Endothelial cell of umbilical vein (primary cell): ENCODE measurements around the gene PRPF40B. TPM values are rescaled to one million over a fixed set of nuclear protein-coding genes. Genes with fewer than 3 reads are reported as not detected.
A peak's percentile ranks its signal among the peaks of the same experiment; 100 is the strongest.

Experiments
- BruUV-seq: library from RNA; stranded (reverse); fragments of 400-500 nt; replicated peaks from 2 replicates; lab custom pipeline; 2021; lab: Mats Ljungman, UMichigan
- CTCF ChIA-PET: fragments of 300-600, 350-600 bp; sonication (Branson Sonifier 250); formaldehyde crosslinking; loops from one replicate; lab custom pipeline; 2021; ENCODE audit warnings: antibody characterized with exemption, inconsistent platforms; lab: Charles Lee
- POLR2A ChIA-PET: fragments of 300-600, 350-600 bp; sonication (Branson Sonifier 250); formaldehyde crosslinking; loops from one replicate; lab custom pipeline; 2021; ENCODE audit warnings: antibody characterized with exemption, inconsistent platforms; lab: Charles Lee
- DNase-seq: peaks from one replicate; pipeline ENCODE4 v3.0.0-alpha.2; 2011; ENCODE audit warnings: low read depth, low spot score
- FAIRE-seq: peaks from 2 replicates; lab custom pipeline; 2011; peaks lifted over from hg19 to GRCh38; lab: Jason Lieb, UNC
- H2AFZ ChIP-seq: 2 replicates; pipeline ENCODE4 v1.6.0; 2012; ENCODE audit warnings: low read depth, low read length, control low read depth, inconsistent platforms
- H3K27ac ChIP-seq: 2 replicates; pipeline ENCODE4 v1.5.1; 2011; ENCODE audit warnings: low read depth, mild to moderate bottlenecking, control low read depth, low read length, moderate library complexity; ENCODE audit not compliant: insufficient read depth
- H3K27me3 ChIP-seq, 2 experiments: 2 replicates each; pipeline versions ENCODE4 v1.6.0 to v1.6.1; 2011; ENCODE audit warnings: low read length in 2 of 2, mixed read lengths in 1 of 2; ENCODE audit not compliant: control insufficient read depth in 2 of 2, insufficient read depth in 2 of 2
- H3K36me3 ChIP-seq, 2 experiments: 2 replicates in 1 of 2; 3 replicates in 1 of 2; pipeline ENCODE4 v1.5.1; 2011; ENCODE audit warnings: low read length in 2 of 2, mild to moderate bottlenecking in 1 of 2, moderate library complexity in 1 of 2; ENCODE audit not compliant: control insufficient read depth in 2 of 2, insufficient read depth in 2 of 2; ENCODE audit errors: extremely low read depth in 1 of 2
- H3K4me1 ChIP-seq: 3 replicates; pipeline ENCODE4 v1.5.1; 2011; ENCODE audit warnings: mild to moderate bottlenecking, low read length; ENCODE audit not compliant: control insufficient read depth, insufficient read depth; ENCODE audit errors: extremely low read depth
- H3K4me2 ChIP-seq: 2 replicates; pipeline ENCODE4 v1.6.1; 2011; ENCODE audit warnings: low read length, control low read depth, mixed read lengths; ENCODE audit not compliant: insufficient read depth
- H3K4me3 ChIP-seq, 3 experiments: fragments of 200-600 bp in 1 of 3; sonication (generic), shearing (Covaris generic) in 1 of 3; replicated peaks in 1 of 3; 2 replicates each; pipeline ENCODE4 v1.5.1; 2011 to 2016; ENCODE audit warnings: control low read depth in 3 of 3, low read length in 3 of 3, mild to moderate bottlenecking in 2 of 3, inconsistent platforms in 1 of 3, low read depth in 1 of 3, moderate library complexity in 1 of 3; ENCODE audit not compliant: insufficient read depth in 1 of 3
- H3K79me2 ChIP-seq: 2 replicates; pipeline ENCODE4 v1.6.0; 2012; ENCODE audit warnings: low read length, inconsistent platforms; ENCODE audit not compliant: control insufficient read depth, insufficient read depth
- H3K9ac ChIP-seq: replicated peaks from 2 replicates; pipeline ENCODE3; 2011; ENCODE audit warnings: low read length, control low read depth; ENCODE audit not compliant: insufficient read depth; ENCODE audit errors: extremely low read depth
- H3K9me1 ChIP-seq: replicated peaks from 3 replicates; pipeline ENCODE4 v1.6.0; 2011; ENCODE audit warnings: mild to moderate bottlenecking, low read length; ENCODE audit not compliant: control insufficient read depth, insufficient read depth; ENCODE audit errors: extremely low read depth
- H3K9me3 ChIP-seq: replicated peaks from 2 replicates; pipeline ENCODE4 v1.5.1; 2012; ENCODE audit warnings: low read length, inconsistent platforms; ENCODE audit not compliant: control insufficient read depth, insufficient read depth
- H4K20me1 ChIP-seq: replicated peaks from 2 replicates; pipeline ENCODE3; 2011; ENCODE audit warnings: mild to moderate bottlenecking, low read length; ENCODE audit not compliant: control insufficient read depth, insufficient read depth; ENCODE audit errors: extremely low read depth
- CTCF ChIP-seq, 2 donors: IDR thresholded peaks; 1 replicate in 1 of 2; 2 replicates in 1 of 2; pipeline ENCODE4 v1.5.1; 2011; ENCODE audit warnings: low read length in 2 of 2, mild to moderate bottlenecking in 2 of 2, moderate library complexity in 2 of 2, control low read depth in 1 of 2, inconsistent platforms in 1 of 2, low read depth in 1 of 2; ENCODE audit not compliant: insufficient read depth in 1 of 2; ENCODE audit errors: extremely low read depth in 1 of 2
- EZH2 ChIP-seq: IDR thresholded peaks from 2 replicates; pipeline ENCODE4 v1.6.1; 2012; ENCODE audit warnings: borderline replicate concordance, low read depth, mild to moderate bottlenecking, moderate library complexity, low read length, inconsistent platforms; ENCODE audit not compliant: severe bottlenecking
- FOS ChIP-seq: IDR thresholded peaks from 2 replicates; pipeline ENCODE4 v1.6.1; 2011; ENCODE audit warnings: mild to moderate bottlenecking, low read length, moderate library complexity, borderline replicate concordance; ENCODE audit not compliant: insufficient read depth
- GATA2 ChIP-seq: IDR thresholded peaks from 2 replicates; pipeline ENCODE4 v1.7.0; 2011; ENCODE audit warnings: low read depth, mild to moderate bottlenecking, moderate library complexity, mixed read lengths, low read length; ENCODE audit not compliant: insufficient read length, insufficient read depth
- JUN ChIP-seq: IDR thresholded peaks from 2 replicates; pipeline ENCODE4 v1.6.1; 2011; ENCODE audit warnings: borderline replicate concordance, low read depth; ENCODE audit not compliant: insufficient read length, insufficient read depth
- MAX ChIP-seq: IDR thresholded peaks from 2 replicates; pipeline ENCODE4 v1.6.1; 2011; ENCODE audit not compliant: insufficient read depth, insufficient read length
- MYC ChIP-seq: IDR thresholded peaks from one replicate; pipeline ENCODE4 v1.6.1; 2011; ENCODE audit warnings: mild to moderate bottlenecking, low read depth, low read length
- POLR2A ChIP-seq: IDR thresholded peaks from 2 replicates; pipeline ENCODE4 v1.6.1; 2012; ENCODE audit warnings: low read depth, mild to moderate bottlenecking, control low read depth, low read length
- POLR2AphosphoS5 ChIP-seq: IDR thresholded peaks from 2 replicates; pipeline ENCODE4 v1.6.1; 2012; ENCODE audit warnings: low read depth, mild to moderate bottlenecking, control low read depth, low read length, moderate library complexity; ENCODE audit not compliant: insufficient read depth
- dilution Hi-C: fragments of 300-500 bp; cut with MboI; formaldehyde crosslinking; loops from one replicate; pipeline ENCODE4 v1.15.0; 2019; ENCODE audit warnings: low sequenced_read_pairs; ENCODE audit not compliant: extremely low pct_ligation_motif_present
- intact Hi-C: fragments of 100-400 bp; cut with micrococcal nuclease; formaldehyde crosslinking; loops from one replicate; pipeline ENCODE4 v1.10.0; 2022
- polyA plus RNA-seq, 4 experiments: library from polyadenylated mRNA; depleted of rRNA in 3 of 4; stranded (reverse) in 3 of 4; unstranded in 1 of 4; fragments of >200 nt; gene quantifications; 2 replicates each; pipeline versions ENCODE4 v1.2.1 to v1.2.3, GENCODE V29; 2011 to 2012; ENCODE audit warnings: missing spikeins in 1 of 4
- total RNA-seq: library from RNA; stranded (reverse); gene quantifications from 2 replicates; pipeline ENCODE4 v1.2.3, GENCODE V29; 2021

Gene PRPF40B
- total and polyA plus RNA-seq, 2 donors (not counting 3 experiments of a cell fraction or from before 2014, with no cell fraction given) = 5.4 to 9.9 TPM

GRCh38 chr12:49648712-49649003 lies 25.3 kb downstream of the PRPF40B start:
- Histone ChIP-seq H3K27me3 (no peaks in the 10 kb centered on the region), H3K9me3 (no peaks in the 10 kb centered on the region), H3K4me1 (peaks cover 31% of the 10 kb centered on the region), H3K79me2 (no peaks in the 10 kb centered on the region), H3K4me3 (no peak overlapping the region), H3K36me3 (peaks cover 44 to 68% of the 10 kb centered on the region in 2 experiments), H3K9ac (no peak overlapping the region), H3K4me2 (no peak overlapping the region), H4K20me1 (no peaks in the 10 kb centered on the region), H3K27ac (peak overlapping the region; percentile 81), H2AFZ (no peak overlapping the region), H3K9me1 (no peaks in the 10 kb centered on the region)
- TF ChIP-seq CTCF (IDR thresholded peaks at IDR 0.05; ENCODE audit: extremely low read depth in 1 of 2, insufficient read depth in 1 of 2, low read depth in 1 of 2, low read length in 2 of 2) = no peak
- TF ChIP-seq MAX = no peak
- TF ChIP-seq POLR2A = no peak
- no peak for TF ChIP-seq MYC
- no peak for TF ChIP-seq EZH2
- TF ChIP-seq FOS = no peak
- no peak for TF ChIP-seq GATA2
- TF ChIP-seq POLR2AphosphoS5 = no peak
- no peak for TF ChIP-seq JUN
- DNase-seq (no peak), FAIRE-seq (no peak)
- BruUV-seq = no TSS peak
- intact Hi-C loops = no loop called here
- dilution Hi-C loops = no loop called here
- ChIA-PET POLR2A (interaction anchor here (0.8 to 2.6 kb wide), 2 partner anchors 14 to 24 kb away, joined by 3 to 10 read pairs; no protein-coding TSS in a partner anchor), CTCF (interaction anchor here (0.6 to 3.2 kb wide), 14 partner anchors 12 to 301 kb away, joined by 3 to 47 read pairs (median 8); partner anchors contain the start of genes FMNL3 and TMBIM6)
